HG02870 (cell line): ENCODE measurements around the gene AOAH.
"Not testable (repeated sequence)": the region's sequence is repeated elsewhere in the genome, so short reads cannot be mapped to it uniquely, and the experiment has no call there.

ENCODE experiments used
- ATAC-seq: cut with Tn5 transposase; IDR thresholded peaks from one replicate; pipeline ENCODE4 v1.9.1; 2021; ENCODE audit warnings: mild to moderate bottlenecking, moderate library complexity; ENCODE audit not compliant: unreplicated experiment

The AOAH gene

DNA sequence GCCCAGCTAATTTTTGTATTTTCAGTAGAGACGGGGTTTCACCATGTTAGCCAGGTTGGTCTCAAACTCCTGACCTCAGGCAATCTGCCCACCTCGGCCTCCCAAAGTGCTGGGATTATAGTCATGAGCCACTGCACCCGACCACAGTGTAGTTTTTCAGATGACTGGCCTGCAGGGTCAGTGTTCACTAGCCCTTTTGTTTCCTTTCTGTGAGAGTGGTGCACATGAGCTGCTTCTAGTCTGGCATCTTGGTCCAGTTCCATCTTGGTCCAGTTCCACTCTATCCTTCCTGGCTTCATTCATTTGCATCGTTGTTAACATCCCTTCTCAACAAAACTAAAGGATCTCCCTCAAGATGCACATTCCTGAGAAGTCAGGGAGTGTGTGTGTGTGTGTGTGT, 240.4 kb downstream of the AOAH start:
- ATAC-seq = not testable (repeated sequence)

DNA sequence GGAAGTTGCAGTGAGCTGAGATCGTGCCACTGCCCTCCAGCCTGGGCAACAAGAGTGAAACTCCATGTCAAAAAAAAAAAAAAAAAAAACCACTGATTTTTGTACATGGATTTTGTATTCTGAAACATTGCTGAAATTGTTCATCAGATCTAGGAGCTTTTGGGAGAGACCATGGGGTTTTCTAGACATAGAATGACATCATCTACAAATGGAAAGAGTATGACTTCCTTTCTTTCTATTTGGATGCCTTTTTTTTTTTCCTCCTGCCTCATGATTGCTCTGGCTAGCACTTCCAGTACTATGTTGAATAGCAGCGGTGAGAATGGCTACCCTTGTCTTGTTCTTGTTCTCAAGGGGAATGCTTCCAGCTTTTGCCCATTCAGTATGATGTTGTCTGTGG, 245.5 kb downstream of the AOAH start:
- ATAC-seq = no peak

DNA sequence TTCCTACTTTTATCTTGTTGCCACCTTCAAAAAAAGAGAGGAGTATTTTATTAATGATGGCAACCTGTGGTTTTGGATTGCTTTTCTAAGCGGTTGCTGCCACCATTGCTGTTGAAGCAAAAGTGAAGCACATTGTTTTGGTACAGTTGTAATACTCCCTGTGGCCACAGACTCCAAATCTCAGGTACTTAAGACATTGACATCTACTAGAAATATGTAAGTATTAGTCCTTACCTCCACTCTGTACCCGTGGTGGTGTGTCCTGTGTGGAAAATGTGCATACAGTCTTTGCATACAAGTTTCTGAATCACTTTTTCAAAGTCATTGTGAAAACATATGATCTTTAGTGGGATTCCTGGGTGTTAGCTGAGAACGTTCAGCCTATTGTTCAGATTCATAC, 248.9 kb downstream of the AOAH start:
- ATAC-seq = no peak

DNA sequence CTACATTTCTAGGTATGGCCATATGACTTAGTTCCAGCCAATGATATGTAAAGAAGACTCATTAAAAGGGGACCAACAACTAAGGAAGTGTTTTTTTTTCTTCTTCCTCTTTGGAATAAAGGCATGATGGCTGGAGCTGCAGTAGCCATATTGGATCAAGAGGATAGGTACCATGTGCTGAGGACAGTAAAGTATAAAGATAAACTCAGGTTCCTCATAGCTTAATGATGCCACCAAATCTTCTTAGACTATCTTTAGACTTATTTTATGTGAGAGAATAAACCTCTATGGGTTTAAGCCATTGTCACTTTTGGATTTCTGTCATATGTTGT, 249.3 kb downstream of the AOAH start:
- ATAC-seq = no peak

DNA sequence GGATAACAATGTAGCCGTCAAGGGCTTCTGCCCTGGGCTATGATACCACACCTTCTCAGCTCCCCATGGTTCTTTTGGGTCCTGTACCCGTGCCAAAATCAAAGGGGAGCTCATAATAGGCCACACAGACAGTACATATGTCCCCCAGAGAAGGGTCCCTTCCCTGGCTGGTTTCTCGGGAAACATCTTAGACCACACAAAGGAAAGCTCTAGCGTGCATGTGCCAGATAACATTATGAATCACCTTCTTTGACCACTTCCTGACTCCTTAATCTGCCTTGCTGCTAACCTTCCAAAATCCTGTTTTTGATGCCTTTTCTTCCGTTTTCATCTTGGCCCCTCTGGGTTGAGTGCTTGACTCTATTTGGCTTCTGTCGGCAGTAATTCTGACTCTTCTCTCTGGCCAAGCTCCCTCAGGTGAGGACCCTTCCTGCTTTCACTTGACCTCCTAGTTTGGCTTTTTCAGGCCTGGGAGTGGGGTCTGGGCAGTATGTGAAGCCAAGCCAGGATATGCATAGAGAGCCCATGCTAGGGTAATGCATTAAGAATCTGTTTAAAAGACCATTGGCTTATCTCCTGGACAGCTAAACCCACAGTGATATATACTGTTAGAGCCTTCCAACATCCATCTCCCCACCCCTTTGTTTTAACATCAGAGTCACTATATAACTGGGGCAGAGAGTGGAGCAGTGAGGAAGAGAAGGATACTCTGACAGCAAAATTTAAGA, 249.8 kb downstream of the AOAH start:
- no peak for ATAC-seq

DNA sequence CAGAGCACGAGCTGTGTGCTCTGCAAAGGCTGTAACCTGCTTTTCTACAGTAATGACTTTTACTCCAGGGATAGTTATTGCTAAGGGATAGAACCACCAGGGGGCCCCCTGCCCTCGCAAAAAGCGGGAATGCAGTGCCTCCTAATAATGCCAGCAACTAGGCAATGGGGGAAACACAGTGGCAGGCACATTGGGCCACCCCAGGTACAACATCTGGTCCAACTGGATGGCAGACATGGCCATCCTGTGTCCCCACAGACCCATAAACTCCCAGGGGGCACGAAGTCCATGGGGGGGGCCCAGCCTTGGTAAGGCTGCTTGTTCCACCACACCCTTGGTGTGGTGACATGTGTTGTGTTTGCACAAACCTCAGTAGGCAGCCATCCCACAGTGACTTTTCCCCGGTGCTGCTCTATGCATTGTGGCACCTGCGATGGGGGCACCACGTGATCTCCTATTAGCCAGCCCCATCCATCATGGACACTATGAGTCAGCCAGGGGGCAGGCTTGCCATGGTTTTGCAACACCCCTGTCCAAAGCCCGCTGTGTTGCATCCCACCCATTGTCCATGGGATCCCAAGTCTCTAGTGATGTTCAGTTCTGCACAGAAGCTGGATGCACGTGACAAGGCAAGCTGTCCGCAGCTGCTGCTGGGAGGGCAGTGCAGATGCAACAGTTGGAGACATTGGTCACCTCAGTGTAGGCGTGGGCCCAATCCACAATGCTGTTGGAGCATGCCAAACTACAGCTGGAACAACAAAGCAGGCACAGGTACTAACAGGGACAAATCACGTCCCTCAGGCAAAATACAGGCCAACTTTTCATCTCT, 250.6 kb downstream of the AOAH start:
- ATAC-seq = no peak

DNA sequence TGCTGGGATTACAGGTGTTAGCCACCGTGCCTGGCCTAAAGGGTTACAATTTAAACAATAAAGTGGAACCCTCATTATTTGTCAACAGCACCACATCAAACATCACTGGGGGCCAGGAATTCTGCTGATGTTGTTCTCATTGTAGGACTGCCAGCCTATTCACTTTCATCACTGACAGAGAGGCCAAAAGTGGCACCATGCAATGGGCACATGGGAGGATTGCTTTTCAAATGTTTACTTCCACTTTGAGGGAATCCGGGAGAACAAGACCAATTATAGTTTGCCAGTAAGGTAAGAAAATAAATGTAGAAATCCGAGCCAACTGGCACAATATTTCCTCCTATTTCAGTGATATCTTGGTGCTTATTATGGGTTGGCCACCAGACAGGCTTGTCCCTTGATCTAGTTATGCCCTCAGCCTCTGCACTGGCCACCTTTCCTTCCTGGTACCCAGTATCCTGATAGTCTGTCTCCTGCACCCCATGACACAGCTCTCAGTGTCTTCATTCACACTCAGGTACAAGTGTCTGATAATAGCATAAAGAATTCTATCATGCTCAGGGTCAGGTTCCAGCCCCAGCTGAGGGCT, 252.1 kb downstream of the AOAH start:
- no peak for ATAC-seq

DNA sequence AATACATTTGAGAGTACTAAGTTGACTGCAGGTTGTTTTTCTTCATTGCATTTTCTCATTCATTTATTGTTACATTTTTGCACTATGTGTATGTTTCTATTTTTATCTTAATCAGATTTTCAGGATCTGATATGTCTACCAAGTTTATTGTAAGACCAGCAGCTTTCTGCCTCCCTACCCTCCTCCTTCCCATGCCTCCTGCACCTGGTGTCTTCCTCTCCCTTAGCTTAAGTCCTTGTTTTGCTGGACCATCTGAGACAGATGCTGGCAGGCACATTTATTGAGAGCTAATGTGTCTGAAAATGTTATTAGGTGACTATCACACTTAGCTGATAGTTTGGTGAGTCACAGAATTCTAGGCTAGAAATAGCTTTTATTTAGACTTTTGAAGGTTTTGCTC, 255.1 kb downstream of the AOAH start:
- no peak for ATAC-seq

DNA sequence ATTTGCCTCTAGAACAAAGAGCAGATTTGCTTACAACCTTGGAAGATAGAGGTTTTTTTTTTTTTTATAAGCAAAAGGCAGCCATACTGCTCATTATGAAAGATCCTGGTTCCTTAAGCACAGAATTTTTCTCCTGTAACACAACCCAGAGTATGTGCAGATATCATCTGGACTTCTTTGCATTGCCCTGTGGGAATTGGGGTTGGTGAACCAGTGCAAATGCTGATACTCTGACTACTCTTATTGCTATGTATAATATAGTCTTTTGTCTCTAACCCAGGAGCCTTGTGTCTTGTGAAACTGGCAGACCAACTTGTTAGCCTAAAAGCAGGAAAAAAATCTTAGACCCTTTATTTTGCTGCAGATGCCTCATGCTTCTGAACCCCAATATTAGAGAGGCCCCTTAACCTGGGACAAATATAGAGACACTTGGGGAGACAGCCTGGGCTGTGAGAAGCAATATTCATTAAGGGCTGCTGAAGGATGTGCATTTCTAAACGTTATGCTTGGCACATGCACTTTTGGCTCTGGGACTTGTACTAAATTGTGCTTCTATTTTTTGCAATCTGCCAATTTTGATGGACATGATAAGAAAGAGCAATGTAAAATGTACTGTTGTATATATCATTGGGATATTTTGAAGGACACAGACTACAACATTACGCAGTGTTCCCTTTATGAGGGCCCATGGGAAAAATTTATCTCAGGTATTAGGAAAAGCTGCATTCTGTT, 255.8 kb downstream of the AOAH start:
- ATAC-seq = no peak

DNA sequence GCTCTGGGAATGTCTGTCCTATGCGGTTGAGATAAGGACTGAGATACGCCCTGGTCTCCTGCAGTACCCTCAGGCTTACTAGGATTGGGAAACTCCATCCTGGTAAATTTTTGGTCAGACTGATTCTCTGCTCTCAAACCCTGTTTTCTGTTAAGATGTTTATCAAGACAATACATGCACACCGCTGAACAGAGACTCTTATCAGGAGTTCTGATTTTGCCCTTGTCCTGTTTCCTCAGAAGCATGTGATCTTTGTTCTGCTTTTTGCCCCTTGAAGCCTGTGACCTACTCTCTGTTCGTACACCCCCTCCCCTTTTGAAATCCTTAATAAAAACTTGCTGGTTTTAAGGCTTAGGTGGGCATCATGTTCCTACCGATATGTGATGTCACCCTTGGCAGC, 258.3 kb downstream of the AOAH start:
- ATAC-seq = not testable (repeated sequence)

DNA sequence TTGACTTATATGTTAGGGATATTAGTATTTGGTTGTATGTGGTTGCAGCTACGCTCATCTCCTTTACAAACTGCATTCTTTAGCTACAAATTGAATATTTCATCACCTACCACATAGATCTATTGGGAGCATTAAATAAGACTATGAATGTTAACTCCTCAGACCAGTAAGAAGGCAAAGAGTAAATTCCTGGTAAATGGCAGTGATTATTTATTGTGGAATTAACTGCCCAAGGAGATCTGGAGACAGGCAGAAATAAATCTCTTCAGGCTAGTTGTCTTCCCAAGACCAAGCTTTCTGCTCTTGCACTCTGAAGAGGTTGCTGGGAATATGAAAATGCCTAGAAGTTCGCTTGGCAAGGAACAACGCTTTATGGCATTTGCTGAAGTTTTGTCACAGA, 260.0 kb downstream of the AOAH start:
- no peak for ATAC-seq
